Activated CD8-positive, alpha-beta T cell treated with anti-CD3 and anti-CD28 coated beads for 36 hours (primary cell): ENCODE results near the gene SPATA16. TPM values are rescaled to one million over a fixed set of nuclear protein-coding genes. Genes with fewer than 3 reads are reported as not detected.

ENCODE experiments used
- ATAC-seq: fragments of 200-7000 bp; cut with Tn5 transposase; one replicate; pipeline ENCODE4 v1.10.0; 2021; ENCODE audit warnings: mild to moderate bottlenecking, moderate library complexity
- CTCF ChIA-PET: fragments of 350-600 bp; sonication (Branson Sonifier 250); formaldehyde crosslinking; loops from one replicate; lab custom pipeline; 2021; ENCODE audit warnings: antibody characterized with exemption; lab: Charles Lee
- POLR2A ChIA-PET: fragments of 350-600 bp; sonication (Branson Sonifier 250); formaldehyde crosslinking; loops from one replicate; lab custom pipeline; 2021; ENCODE audit warnings: antibody characterized with exemption; lab: Charles Lee
- DNase-seq: peaks from one replicate; pipeline ENCODE4 v3.0.0-alpha.2; 2020
- H3K27ac Mint-ChIP-seq: one replicate; pipeline ENCODE4 v1.8.0; 2021; ENCODE audit warnings: mild to moderate bottlenecking, mixed read lengths
- H3K27me3 Mint-ChIP-seq: one replicate; pipeline ENCODE4 v1.8.0; 2021; ENCODE audit warnings: mixed read lengths
- H3K36me3 Mint-ChIP-seq: one replicate; pipeline ENCODE4 v1.8.0; 2021; ENCODE audit warnings: low read depth, mixed read lengths
- H3K4me1 Mint-ChIP-seq: one replicate; pipeline ENCODE4 v1.8.0; 2021; ENCODE audit warnings: low read depth, mixed read lengths
- H3K4me3 Mint-ChIP-seq: one replicate; pipeline ENCODE4 v1.8.0; 2021; ENCODE audit warnings: mild to moderate bottlenecking, moderate library complexity, mixed read lengths
- H3K9me3 Mint-ChIP-seq: one replicate; pipeline ENCODE4 v1.8.0; 2021; ENCODE audit warnings: mixed read lengths
- CTCF ChIP-seq: fragments of 200-600 bp; IDR thresholded peaks from one replicate; pipeline ENCODE4 v1.8.0; 2022; ENCODE audit warnings: antibody characterized with exemption, mild to moderate bottlenecking
- intact Hi-C: fragments of 100-400 bp; cut with micrococcal nuclease; formaldehyde crosslinking; loops from one replicate; pipeline ENCODE4 v1.10.0; 2022
- total RNA-seq, 2 experiments: library from RNA; stranded (reverse); gene quantifications; one replicate each; pipeline ENCODE4 v1.2.3, GENCODE V29; 2021

The SPATA16 gene
- total RNA-seq, 2 experiments from 2014 or later: not detected

DNA sequence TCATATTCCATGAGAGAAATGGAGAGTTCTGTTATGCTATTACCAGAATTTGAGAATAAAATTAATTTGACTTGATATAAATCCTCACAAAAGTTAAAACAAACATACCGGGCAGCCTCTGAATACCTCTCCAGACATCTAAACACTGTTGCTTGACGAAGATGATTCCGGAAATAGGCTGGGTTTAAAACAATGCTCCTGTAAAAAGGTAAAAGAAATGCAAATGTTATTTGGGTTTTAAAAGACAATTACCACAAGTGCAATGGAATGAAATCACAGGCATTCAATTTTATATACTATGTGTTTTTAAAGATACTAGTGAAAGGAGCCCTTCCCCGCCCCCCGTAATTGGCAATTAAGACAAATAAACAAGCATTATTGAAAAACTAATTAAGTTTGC is 121.7 kb downstream of the SPATA16 start:
- H3K27me3 Mint-ChIP-seq: no peaks in the 10 kb centered on the region
- no peaks in the 10 kb centered on the region for H3K36me3 Mint-ChIP-seq

GRCh38 chr3:173018758-173019157 is 122.3 kb downstream of the SPATA16 start:
- no peak overlapping the region for H3K27ac Mint-ChIP-seq

More for the DNA sequence above, 121.7 kb downstream of the SPATA16 start:
- Mint-ChIP-seq H3K4me1 (no peaks in the 10 kb centered on the region), H3K9me3 (no peaks in the 10 kb centered on the region), H3K4me3 (no peak overlapping the region), H3K27ac (no peak overlapping the region)
- TF ChIP-seq CTCF: no peak
- ChIA-PET CTCF (no interaction called here), POLR2A (no interaction called here)
- DNase-seq (no peak), ATAC-seq (no peak)
- intact Hi-C loops: no loop called here

DNA sequence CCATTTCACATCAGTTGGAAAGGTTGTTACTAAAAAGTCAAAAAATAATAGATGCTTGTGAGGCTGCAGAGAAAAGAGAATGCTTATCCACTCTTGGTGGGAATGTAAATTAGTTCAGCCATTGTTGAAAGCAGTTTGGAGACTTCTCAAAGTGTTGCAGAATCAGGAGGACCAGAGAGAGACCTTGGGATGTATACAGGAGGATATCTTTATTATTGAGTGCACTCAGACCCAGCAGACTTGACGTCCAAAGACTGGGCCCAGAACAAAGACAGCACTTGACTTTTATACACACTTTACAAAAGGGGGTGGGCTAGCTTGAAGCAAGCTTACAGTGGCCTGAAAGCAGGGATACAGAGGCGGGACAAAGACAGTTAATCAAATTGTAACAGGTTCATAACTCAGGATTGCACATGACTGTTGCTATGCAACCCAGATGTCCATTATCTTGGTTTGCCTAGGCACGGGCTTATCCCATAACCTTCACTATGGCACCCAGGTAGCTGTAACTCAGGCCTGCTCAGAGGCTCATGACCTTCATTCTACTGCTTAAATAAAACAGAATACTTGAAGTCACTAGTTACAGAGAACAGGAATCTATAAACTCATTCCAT is 127.7 kb downstream of the SPATA16 start:
- DNase-seq (no peak), ATAC-seq (no peak)
- ChIA-PET CTCF (no interaction called here), POLR2A (no interaction called here)
- no peak for TF ChIP-seq CTCF
- Mint-ChIP-seq H3K27ac (no peak overlapping the region), H3K4me1 (no peaks in the 10 kb centered on the region), H3K9me3 (no peaks in the 10 kb centered on the region), H3K36me3 (no peaks in the 10 kb centered on the region), H3K4me3 (no peak overlapping the region), H3K27me3 (no peaks in the 10 kb centered on the region)
- intact Hi-C loops: no loop called here

More at GRCh38 chr3:173018758-173019157, 122.3 kb downstream of the SPATA16 start:
- no peaks in the 10 kb centered on the region for H3K27me3 Mint-ChIP-seq
- H3K4me1 Mint-ChIP-seq: no peaks in the 10 kb centered on the region
- DNase-seq (no peak), ATAC-seq (no peak)
- TF ChIP-seq CTCF: no peak
- H3K4me3 Mint-ChIP-seq: no peak overlapping the region
- intact Hi-C loops: no loop called here
- no peaks in the 10 kb centered on the region for H3K9me3 Mint-ChIP-seq
- POLR2A ChIA-PET: no interaction called here
- CTCF ChIA-PET: no interaction called here
- H3K36me3 Mint-ChIP-seq: no peaks in the 10 kb centered on the region

GRCh38 chr3:173009410-173009809 is 131.6 kb downstream of the SPATA16 start:
- ChIA-PET POLR2A (no interaction called here), CTCF (interaction anchor here (1.5 kb wide), 1 partner anchor 22 kb away, joined by 3 read pairs; no protein-coding TSS in a partner anchor)
- no peaks in the 10 kb centered on the region for H3K36me3 Mint-ChIP-seq
- ATAC-seq: no peak
- H3K27me3 Mint-ChIP-seq: no peaks in the 10 kb centered on the region
- no peaks in the 10 kb centered on the region for H3K9me3 Mint-ChIP-seq
- no peak for DNase-seq
- no peak overlapping the region for H3K4me3 Mint-ChIP-seq
- H3K4me1 Mint-ChIP-seq: no peaks in the 10 kb centered on the region
- no peak for TF ChIP-seq CTCF
- no peak overlapping the region for H3K27ac Mint-ChIP-seq
- intact Hi-C loops: no loop called here

DNA sequence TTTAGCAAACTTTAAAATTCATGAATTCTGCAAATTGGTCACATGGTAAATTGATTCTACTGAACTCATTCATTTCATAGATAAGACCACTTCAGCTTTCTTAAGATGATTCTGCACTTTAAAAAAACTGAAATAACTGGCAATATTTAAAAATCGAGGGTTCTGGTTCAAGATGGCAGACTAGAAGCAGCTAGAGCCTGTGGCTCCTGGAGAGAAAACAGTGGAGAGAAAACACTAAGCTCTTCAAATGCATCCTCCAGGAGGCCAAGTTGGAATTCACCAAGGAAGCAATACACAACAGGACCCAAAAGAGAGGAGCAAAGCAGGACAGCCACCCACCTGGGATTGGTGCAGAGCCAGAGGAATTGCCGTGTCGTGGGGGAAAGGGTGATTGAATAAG is 132.1 kb downstream of the SPATA16 start:
- Mint-ChIP-seq H3K4me1 (no peaks in the 10 kb centered on the region), H3K27me3 (no peaks in the 10 kb centered on the region), H3K36me3 (no peaks in the 10 kb centered on the region), H3K4me3 (no peak overlapping the region), H3K27ac (no peak overlapping the region), H3K9me3 (no peaks in the 10 kb centered on the region)
- DNase-seq (no peak), ATAC-seq (no peak)
- intact Hi-C loops: no loop called here
- ChIA-PET CTCF (interaction anchor here (1.5 kb wide), 1 partner anchor 21 kb away, joined by 3 read pairs; no protein-coding TSS in a partner anchor), POLR2A (no interaction called here)
- no peak for TF ChIP-seq CTCF
